Progenitor cell of endocrine pancreas (in vitro differentiated cells): ENCODE data around the gene LRBA. TPM values are rescaled to one million over a fixed set of nuclear protein-coding genes. Genes with fewer than 3 reads are reported as not detected.

Experiments used
- DNase-seq: peaks from one replicate; pipeline ENCODE4 v3.0.0; 2021; ENCODE audit warnings: low spot score; ENCODE audit not compliant: unreplicated experiment
- H3K27ac Mint-ChIP-seq: 2 replicates; pipeline ENCODE4 v1.8.0; 2021; ENCODE audit warnings: mild to moderate bottlenecking, moderate library complexity, mixed read lengths
- H3K27me3 Mint-ChIP-seq: 2 replicates; pipeline ENCODE4 v1.8.0; 2021; ENCODE audit warnings: mixed read lengths
- H3K36me3 Mint-ChIP-seq: 2 replicates; pipeline ENCODE4 v1.8.0; 2022; ENCODE audit warnings: mixed read lengths; ENCODE audit not compliant: insufficient read depth
- H3K4me1 Mint-ChIP-seq: 2 replicates; pipeline ENCODE4 v1.8.0; 2021; ENCODE audit warnings: low read depth, mixed read lengths
- H3K4me3 Mint-ChIP-seq: 2 replicates; pipeline ENCODE4 v1.8.0; 2021; ENCODE audit warnings: low read depth, mild to moderate bottlenecking, moderate library complexity, mixed read lengths
- H3K9me3 Mint-ChIP-seq: 2 replicates; pipeline ENCODE4 v1.8.0; 2021; ENCODE audit warnings: low read depth, mixed read lengths
- CTCF ChIP-seq: fragments of 200-600 bp; sonication (generic); IDR thresholded peaks from one replicate; pipeline ENCODE4 v1.5.0; 2021; ENCODE audit warnings: antibody characterized with exemption, mild to moderate bottlenecking; ENCODE audit not compliant: unreplicated experiment
- total RNA-seq: library from RNA; stranded (reverse); gene quantifications from 2 replicates; pipeline ENCODE4 v1.2.1, GENCODE V29; 2021

The LRBA gene
- total RNA-seq, 1 donor from 2014 or later: 95.2 TPM

DNA sequence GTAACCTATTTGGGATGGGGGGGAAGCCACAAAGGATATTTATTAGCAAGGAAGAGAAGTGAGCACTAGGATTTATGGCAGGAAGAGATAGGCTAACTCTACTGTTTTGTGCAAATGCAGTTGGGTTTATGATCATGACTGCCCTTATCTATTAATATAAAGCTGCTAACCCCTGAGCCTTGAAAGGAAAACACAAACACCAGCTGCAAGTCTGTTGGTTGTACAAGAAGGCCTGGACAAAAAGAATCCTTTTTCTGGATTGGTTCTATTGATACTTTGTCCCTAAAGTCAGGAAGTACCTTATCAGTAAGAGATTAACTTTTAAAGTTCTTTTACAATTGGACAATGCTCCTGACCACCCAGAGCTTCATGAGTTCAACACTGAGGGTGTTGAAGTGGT lies 188.8 kb downstream of the LRBA start:
- Mint-ChIP-seq H3K9me3 (peaks cover 4% of the 10 kb centered on the region), H3K4me1 (peaks cover 4% of the 10 kb centered on the region), H3K27ac (no peak overlapping the region), H3K36me3 (peaks cover 48% of the 10 kb centered on the region), H3K4me3 (no peak overlapping the region), H3K27me3 (no peaks in the 10 kb centered on the region)
- DNase-seq: no peak
- TF ChIP-seq CTCF: no peak

DNA sequence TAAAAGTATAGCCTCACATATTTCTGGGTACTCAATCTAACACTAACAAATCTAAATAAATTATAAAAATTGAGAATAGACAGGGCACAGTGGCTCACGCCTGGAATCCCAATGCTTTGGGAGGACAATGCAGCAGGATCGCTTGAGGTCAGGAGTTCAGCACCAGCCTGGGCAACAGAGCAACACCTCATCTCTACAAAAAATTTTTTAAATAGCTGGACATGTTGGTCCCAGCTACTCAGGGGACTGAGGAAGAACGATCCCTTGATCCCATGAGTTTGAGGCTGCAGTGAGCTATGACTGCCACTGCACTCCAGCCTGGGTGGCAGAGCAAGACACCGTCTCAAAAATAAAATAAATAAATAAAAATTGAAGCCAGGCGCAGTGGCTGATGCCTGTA lies 192.7 kb downstream of the LRBA start:
- H3K27me3 Mint-ChIP-seq: no peaks in the 10 kb centered on the region
- H3K4me1 Mint-ChIP-seq: peaks cover 4% of the 10 kb centered on the region
- H3K36me3 Mint-ChIP-seq: peaks cover 31% of the 10 kb centered on the region
- no peak overlapping the region for H3K4me3 Mint-ChIP-seq
- no peak for TF ChIP-seq CTCF
- H3K27ac Mint-ChIP-seq: no peak overlapping the region
- peaks cover 4% of the 10 kb centered on the region for H3K9me3 Mint-ChIP-seq
- no peak for DNase-seq

DNA sequence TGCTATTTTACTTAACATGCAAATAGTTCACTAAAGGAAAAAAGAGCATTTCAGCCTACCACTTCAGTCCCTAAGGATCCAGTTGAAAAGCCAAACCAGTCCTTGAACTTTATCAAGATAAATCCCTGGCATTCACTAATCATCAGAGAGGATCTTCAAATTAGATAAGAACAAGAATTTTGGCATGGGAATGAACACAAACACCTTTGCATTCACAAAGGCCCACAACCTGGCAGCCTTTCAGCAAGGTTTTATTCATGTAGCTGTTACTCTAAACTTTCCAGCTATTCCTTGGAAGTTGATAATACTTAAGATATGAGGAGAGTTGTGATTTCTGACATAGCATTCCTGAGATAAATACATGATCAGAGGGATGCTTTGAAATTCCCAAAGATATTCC lies 193.4 kb downstream of the LRBA start:
- Mint-ChIP-seq H3K27me3 (no peaks in the 10 kb centered on the region), H3K27ac (no peak overlapping the region), H3K9me3 (peaks cover 4% of the 10 kb centered on the region), H3K4me3 (no peak overlapping the region), H3K36me3 (peaks cover 28% of the 10 kb centered on the region), H3K4me1 (peaks cover 3% of the 10 kb centered on the region)
- no peak for TF ChIP-seq CTCF
- no peak for DNase-seq

- Mint-ChIP-seq H3K9me3 (peaks cover 4% of the 10 kb centered on the region), H3K27me3 (no peaks in the 10 kb centered on the region), H3K27ac (no peak overlapping the region), H3K36me3 (peaks cover 24% of the 10 kb centered on the region), H3K4me1 (no peaks in the 10 kb centered on the region), H3K4me3 (no peak overlapping the region)
- no peak for DNase-seq
- no peak for TF ChIP-seq CTCF
Observed at GRCh38 chr4:150820409-150820808, 194.7 kb downstream of the LRBA start.

- TF ChIP-seq CTCF: no peak
- H3K4me3 Mint-ChIP-seq: no peak overlapping the region
- H3K9me3 Mint-ChIP-seq: no peaks in the 10 kb centered on the region
- H3K27me3 Mint-ChIP-seq: no peaks in the 10 kb centered on the region
- no peak overlapping the region for H3K27ac Mint-ChIP-seq
- DNase-seq: no peak
- H3K36me3 Mint-ChIP-seq: peaks cover 15% of the 10 kb centered on the region
- no peaks in the 10 kb centered on the region for H3K4me1 Mint-ChIP-seq
Observed at GRCh38 chr4:150818661-150819060, 196.4 kb downstream of the LRBA start.
